ENCODE data around the gene MPP4.

GRCh38 chr2:201633661-201634249 is 64.7 kb downstream of the MPP4 start:
- TF ChIP-seq ZNF646 (CRISPR knock-in tag; IDR thresholded peaks at IDR 0.05) (no peak), EP300 (IDR thresholded peaks at IDR 0.05; ENCODE audit: low read depth in 2 of 2, low read length in 2 of 2) (no peak), EP300 (CRISPR knock-in tag; IDR thresholded peaks at IDR 0.05; ENCODE audit: borderline replicate concordance) (no peak), ATF7 (IDR thresholded peaks at IDR 0.05) (no peak), ATF7 (CRISPR knock-in tag; IDR thresholded peaks at IDR 0.05) (no peak), E2F5 (CRISPR knock-in tag; conservative IDR thresholded peaks at IDR 0.05) (no peak), CTCF (CRISPR knock-in tag; IDR thresholded peaks at IDR 0.05) (no peak), TCF7L2 (IDR thresholded peaks at IDR 0.05; ENCODE audit: low read depth, low read length) (no peak), ZNF280D (CRISPR knock-in tag; IDR thresholded peaks at IDR 0.05) (no peak), ZNF3 (CRISPR knock-in tag; IDR thresholded peaks at IDR 0.05) (no peak), SIN3A (IDR thresholded peaks at IDR 0.05; ENCODE audit: borderline replicate concordance, low read depth, low read length) (no peak), KLF16 (CRISPR knock-in tag; IDR thresholded peaks at IDR 0.05) (no peak), MAFF (IDR thresholded peaks at IDR 0.05; ENCODE audit: low read depth, low read length) (no peak), EZH2 (conservative IDR thresholded peaks at IDR 0.05; ENCODE audit: low read depth, low read length) (no peak), EHMT2 (IDR thresholded peaks at IDR 0.05; ENCODE audit: borderline replicate concordance, low read depth, low read length) (no peak), TEAD2 (CRISPR knock-in tag; IDR thresholded peaks at IDR 0.05) (no peak)
